IMR-90 (cell line): ENCODE measurements around the gene UNC13A. TPM values are rescaled to one million over a fixed set of nuclear protein-coding genes. Genes with fewer than 3 reads are reported as not detected.

Experiments
- ATAC-seq: fragments of 200-7000 bp; cut with Tn5 transposase; 2 replicates; pipeline ENCODE4 v1.9.1; 2020; ENCODE audit warnings: low read depth, mild to moderate bottlenecking, moderate library complexity
- BruUV-seq: library from RNA; stranded (reverse); fragments of 400-500 nt; replicated peaks from 2 replicates; lab custom pipeline; 2021; lab: Mats Ljungman, UMichigan
- CTCF ChIA-PET: fragments of 300-600 bp; formaldehyde crosslinking; extraction: SDS; loops from one replicate; lab custom pipeline; 2021; ENCODE audit warnings: antibody characterized with exemption; lab: Yijun Ruan, JAX
- POLR2A ChIA-PET: fragments of 300-600 bp; sonication (Branson Sonifier 250); formaldehyde crosslinking; loops from one replicate; lab custom pipeline; 2022; ENCODE audit warnings: antibody characterized with exemption; ENCODE audit not compliant: unreplicated experiment; lab: Charles Lee
- DNase-seq: peaks from one replicate; pipeline ENCODE4 v3.0.0; 2013
- H2AFZ ChIP-seq: replicated peaks from 2 replicates; pipeline ENCODE3; 2013; ENCODE audit warnings: low read length, mild to moderate bottlenecking; ENCODE audit not compliant: poor library complexity
- H2AK5ac ChIP-seq: 2 replicates; pipeline ENCODE4 v1.6.1; 2013; ENCODE audit warnings: low read depth, low read length, inconsistent platforms
- H2AK9ac ChIP-seq: replicated peaks from 2 replicates; pipeline ENCODE3; 2013; ENCODE audit warnings: mild to moderate bottlenecking, low read depth, low read length, moderate library complexity; ENCODE audit not compliant: poor library complexity
- H2BK120ac ChIP-seq: 2 replicates; pipeline ENCODE4 v1.6.1; 2013; ENCODE audit warnings: low read depth, low read length, inconsistent platforms
- H2BK15ac ChIP-seq: 3 replicates; pipeline ENCODE4 v1.6.1; 2013; ENCODE audit warnings: low read depth, low read length, inconsistent platforms
- H2BK20ac ChIP-seq: 2 replicates; pipeline ENCODE4 v1.6.1; 2013; ENCODE audit warnings: low read depth, mild to moderate bottlenecking, inconsistent platforms, low read length, moderate library complexity
- H2BK5ac ChIP-seq: 2 replicates; pipeline ENCODE4 v1.6.1; 2013; ENCODE audit warnings: mild to moderate bottlenecking, low read depth, low read length, inconsistent platforms; ENCODE audit not compliant: poor library complexity, severe bottlenecking
- H3K14ac ChIP-seq: replicated peaks from 2 replicates; pipeline ENCODE4 v1.6.1; 2013; ENCODE audit warnings: low read depth, low read length, inconsistent platforms
- H3K18ac ChIP-seq: 2 replicates; pipeline ENCODE4 v1.6.1; 2013; ENCODE audit warnings: low read depth, low read length, control low read depth
- H3K23ac ChIP-seq: 2 replicates; pipeline ENCODE4 v1.6.1; 2013; ENCODE audit warnings: low read depth, low read length, inconsistent platforms
- H3K27ac ChIP-seq: 2 replicates; pipeline ENCODE4 v1.5.1; 2013; ENCODE audit warnings: mild to moderate bottlenecking, control low read depth, low read length; ENCODE audit not compliant: insufficient read depth
- H3K27me3 ChIP-seq: 2 replicates; pipeline ENCODE4 v1.6.1; 2013; ENCODE audit warnings: low read length; ENCODE audit not compliant: control insufficient read depth, insufficient read depth
- H3K36me3 ChIP-seq: 2 replicates; pipeline ENCODE4 v1.6.1; 2013; ENCODE audit warnings: low read length, mixed read lengths; ENCODE audit not compliant: control insufficient read depth, insufficient read depth
- H3K4ac ChIP-seq: 2 replicates; pipeline ENCODE4 v1.6.1; 2013; ENCODE audit warnings: low read depth, low read length, inconsistent platforms
- H3K4me1 ChIP-seq: 2 replicates; pipeline ENCODE4 v1.6.1; 2013; ENCODE audit warnings: low read length, mixed read lengths; ENCODE audit not compliant: control insufficient read depth, insufficient read depth
- H3K4me2 ChIP-seq: 2 replicates; pipeline ENCODE4 v1.6.1; 2013; ENCODE audit warnings: low read depth, mild to moderate bottlenecking, control low read depth, low read length, moderate library complexity
- H3K4me3 ChIP-seq: 2 replicates; pipeline ENCODE4 v1.5.1; 2013; ENCODE audit warnings: low read depth, mild to moderate bottlenecking, control low read depth, low read length, moderate library complexity; ENCODE audit not compliant: insufficient read depth
- H3K56ac ChIP-seq: 2 replicates; pipeline ENCODE4 v1.6.1; 2013; ENCODE audit warnings: low read length, inconsistent platforms; ENCODE audit not compliant: insufficient read depth; ENCODE audit errors: extremely low read depth
- H3K79me1 ChIP-seq, 2 experiments: 2 replicates each; pipeline ENCODE4 v1.6.1; 2013; ENCODE audit warnings: low read length in 2 of 2, inconsistent platforms in 1 of 2, low read depth in 1 of 2
- H3K9ac ChIP-seq: 2 replicates; pipeline ENCODE4 v1.6.1; 2013; ENCODE audit warnings: low read depth, low read length, control low read depth
- H3K9me1 ChIP-seq: 2 replicates; pipeline ENCODE4 v1.6.1; 2013; ENCODE audit warnings: low read length, inconsistent platforms; ENCODE audit not compliant: insufficient read depth
- H3K9me3 ChIP-seq: 2 replicates; pipeline ENCODE4 v1.6.1; 2013; ENCODE audit warnings: low read length; ENCODE audit not compliant: control insufficient read depth, insufficient read depth
- H4K20me1 ChIP-seq: 2 replicates; pipeline ENCODE4 v1.6.1; 2013; ENCODE audit warnings: low read length, inconsistent platforms; ENCODE audit not compliant: insufficient read depth
- H4K5ac ChIP-seq: 2 replicates; pipeline ENCODE4 v1.6.1; 2013; ENCODE audit warnings: mild to moderate bottlenecking, low read depth, low read length, control low read depth
- H4K8ac ChIP-seq, 2 experiments: 2 replicates each; pipeline ENCODE4 v1.6.1; 2013; ENCODE audit warnings: low read depth in 2 of 2, low read length in 2 of 2, control low read depth in 1 of 2, inconsistent platforms in 1 of 2
- H4K91ac ChIP-seq: 2 replicates; pipeline ENCODE4 v1.6.1; 2013; ENCODE audit warnings: low read depth, low read length, inconsistent platforms; ENCODE audit not compliant: insufficient read depth
- BHLHE40 ChIP-seq: fragments of 150-350 bp; IDR thresholded peaks from 2 replicates; pipeline ENCODE4 v1.6.1; 2016; ENCODE audit warnings: mild to moderate bottlenecking, low read depth, low read length
- CEBPB ChIP-seq: IDR thresholded peaks from 2 replicates; pipeline ENCODE4 v1.6.1; 2012; ENCODE audit warnings: low read depth, low read length, improper control_type of control experiment
- CHD1 ChIP-seq: IDR thresholded peaks from 2 replicates; pipeline ENCODE4 v1.6.1; 2012; ENCODE audit warnings: low read depth, low read length, improper control_type of control experiment
- FOS ChIP-seq: fragments of 150-350 bp; IDR thresholded peaks from 2 replicates; pipeline ENCODE4 v1.6.1; 2016; ENCODE audit warnings: low read depth, low read length
- MAFK ChIP-seq: IDR thresholded peaks from 2 replicates; pipeline ENCODE4 v1.6.1; 2012; ENCODE audit warnings: low read depth, low read length, improper control_type of control experiment
- MAZ ChIP-seq: IDR thresholded peaks from 2 replicates; pipeline ENCODE4 v1.6.1; 2012; ENCODE audit warnings: low read depth, mild to moderate bottlenecking, low read length, improper control_type of control experiment, moderate library complexity, borderline replicate concordance
- MXI1 ChIP-seq: IDR thresholded peaks from 2 replicates; pipeline ENCODE4 v1.6.1; 2012; ENCODE audit warnings: low read depth, mild to moderate bottlenecking, low read length, moderate library complexity, borderline replicate concordance
- NFE2L2 ChIP-seq: fragments of 150-350 bp; IDR thresholded peaks from 2 replicates; pipeline ENCODE4 v1.6.1; 2016; ENCODE audit warnings: low read depth, mild to moderate bottlenecking, low read length
- POLR2A ChIP-seq: IDR thresholded peaks from 2 replicates; pipeline ENCODE4 v1.6.1; 2012; ENCODE audit warnings: mild to moderate bottlenecking, low read depth, low read length
- RAD21 ChIP-seq: IDR thresholded peaks from 2 replicates; pipeline ENCODE4 v1.6.1; 2012; ENCODE audit warnings: low read length, improper control_type of control experiment
- RCOR1 ChIP-seq: IDR thresholded peaks from 2 replicates; pipeline ENCODE4 v1.6.1; 2012; ENCODE audit warnings: mild to moderate bottlenecking, low read length, improper control_type of control experiment; ENCODE audit not compliant: insufficient replicate concordance
- RFX5 ChIP-seq: IDR thresholded peaks from 2 replicates; pipeline ENCODE4 v1.8.0; 2012; ENCODE audit warnings: low read depth, mild to moderate bottlenecking, low read length, moderate library complexity
- SMC3 ChIP-seq: fragments of 150-350 bp; IDR thresholded peaks from 2 replicates; pipeline ENCODE4 v1.6.1; 2016; ENCODE audit warnings: low read depth, mild to moderate bottlenecking, antibody characterized with exemption, low read length, moderate library complexity
- WGBS, 2 experiments: methylation state at CpG; one replicate each; pipeline versions ENCODE4 v1.1.5 to v1.1.7; 2013; ENCODE audit warnings: missing lambda C conversion rate in 2 of 2; ENCODE audit not compliant: insufficient read length in 1 of 2; ENCODE audit errors: extremely low coverage in 2 of 2; 5-methylcytosine and 5-hydroxymethylcytosine counted together
- dilution Hi-C: fragments of 300-500 bp; cut with HindIII; formaldehyde crosslinking; loops from one replicate; pipeline ENCODE4 v1.14.3; 2018; ENCODE audit warnings: low sequenced_read_pairs; ENCODE audit not compliant: unreplicated experiment
- in situ Hi-C: fragments of 300-500 bp; cut with MboI; formaldehyde crosslinking; loops from 3 replicates; pipeline ENCODE4 v1.14.3; 2019; ENCODE audit warnings: low sequenced_read_pairs, inconsistent platforms, mixed read lengths
- intact Hi-C: fragments of 100-400 bp; cut with micrococcal nuclease; formaldehyde crosslinking; loops from 2 replicates; pipeline ENCODE4 v1.10.0; 2022
- polyA plus RNA-seq, 3 experiments: library from polyadenylated mRNA; depleted of rRNA; stranded (reverse); fragments of >200 nt; gene quantifications; 2 replicates each; pipeline ENCODE4 v1.2.3, GENCODE V29; 2012; ENCODE audit warnings: low replicate concordance in 1 of 3
- total RNA-seq: library from RNA; depleted of rRNA; stranded (reverse); fragments of >200 nt; gene quantifications from 2 replicates; pipeline ENCODE4 v1.2.3, GENCODE V29; 2012
- TF ChIP-seq, protein P1 (sequence below): fragments of 150-350 bp; IDR thresholded peaks from 2 replicates; pipeline ENCODE4 v1.6.1; 2017; ENCODE audit warnings: mild to moderate bottlenecking, antibody characterized with exemption, low read length, low read depth
- TF ChIP-seq, protein P2 (sequence below): fragments of 150-350 bp; IDR thresholded peaks from 2 replicates; pipeline ENCODE4 v1.6.1; 2016; ENCODE audit warnings: low read depth, mild to moderate bottlenecking, low read length, moderate library complexity, borderline replicate concordance
- TF ChIP-seq, protein P3 (sequence below): conservative IDR thresholded peaks from 2 replicates; pipeline ENCODE4 v1.5.1; 2012; ENCODE audit warnings: mild to moderate bottlenecking, low read depth, low read length, improper control_type of control experiment

The UNC13A gene
- total and polyA plus RNA-seq, 2 of the 4 experiments (the other 2 are of a cell fraction): 0.18 to 0.22 TPM

DNA sequence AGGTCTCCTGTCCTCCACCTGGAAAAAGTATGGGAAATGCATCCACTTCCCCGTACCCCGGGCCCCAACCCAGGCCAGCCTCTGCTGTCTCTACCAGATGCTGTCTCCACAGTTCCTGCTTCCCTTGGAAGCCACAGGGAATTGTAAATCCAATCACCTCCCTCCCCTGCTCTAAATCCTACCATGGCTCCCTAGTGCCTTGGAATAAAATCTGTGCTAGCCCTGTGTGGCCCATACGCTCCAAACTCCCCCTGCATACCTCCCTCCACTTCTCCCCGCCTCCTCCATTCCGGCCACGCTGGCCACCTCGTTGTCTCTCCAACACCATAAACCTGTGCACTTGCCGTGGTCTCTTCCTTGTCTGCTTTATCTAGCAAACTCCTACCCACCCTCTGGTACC lies 31.2 kb downstream of the UNC13A start:
- dilution Hi-C loops: no loop called here
- DNase-seq (no peak), ATAC-seq (no peak)
- Histone ChIP-seq H3K27me3 (peaks cover 2% of the 10 kb centered on the region; the same call in 1 of the 2 replicates), H3K4me1 (no peaks in the 10 kb centered on the region), H3K56ac (no peak overlapping the region), H2BK120ac (no peak overlapping the region), H2AFZ (no peak overlapping the region), H3K23ac (no peak overlapping the region), H3K9me1 (no peaks in the 10 kb centered on the region), H4K5ac (no peak overlapping the region), H4K91ac (no peak overlapping the region), H3K14ac (no peak overlapping the region), H3K9ac (no peak overlapping the region), H3K36me3 (no peaks in the 10 kb centered on the region), H3K79me1 (no peaks in the 10 kb centered on the region), H3K4me3 (no peak overlapping the region), H2BK20ac (no peak overlapping the region), H2BK5ac (no peak overlapping the region), H2AK9ac (no peak overlapping the region), H4K8ac (no peak overlapping the region), H3K18ac (no peak overlapping the region), H3K27ac (no peak overlapping the region), H2AK5ac (no peak overlapping the region), H4K20me1 (no peaks in the 10 kb centered on the region), H3K4ac (no peak overlapping the region), H3K9me3 (peaks cover 2% of the 10 kb centered on the region; the same call in 1 of the 2 replicates), H3K4me2 (no peak overlapping the region), H2BK15ac (no peak overlapping the region)
- POLR2A ChIA-PET: no interaction called here
- intact Hi-C loops: no loop called here
- TF ChIP-seq POLR2A (no peak), BHLHE40 (no peak), SMC3 (no peak), FOS (no peak), MAZ (no peak), RFX5 (no peak), MXI1 (no peak), CEBPB (no peak), RAD21 (no peak), CHD1 (no peak), NFE2L2 (no peak), MAFK (no peak), RCOR1 (no peak)
- TF ChIP-seq, protein P1, sequence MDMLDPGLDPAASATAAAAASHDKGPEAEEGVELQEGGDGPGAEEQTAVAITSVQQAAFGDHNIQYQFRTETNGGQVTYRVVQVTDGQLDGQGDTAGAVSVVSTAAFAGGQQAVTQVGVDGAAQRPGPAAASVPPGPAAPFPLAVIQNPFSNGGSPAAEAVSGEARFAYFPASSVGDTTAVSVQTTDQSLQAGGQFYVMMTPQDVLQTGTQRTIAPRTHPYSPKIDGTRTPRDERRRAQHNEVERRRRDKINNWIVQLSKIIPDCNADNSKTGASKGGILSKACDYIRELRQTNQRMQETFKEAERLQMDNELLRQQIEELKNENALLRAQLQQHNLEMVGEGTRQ: no peak
- TF ChIP-seq, protein P2, sequence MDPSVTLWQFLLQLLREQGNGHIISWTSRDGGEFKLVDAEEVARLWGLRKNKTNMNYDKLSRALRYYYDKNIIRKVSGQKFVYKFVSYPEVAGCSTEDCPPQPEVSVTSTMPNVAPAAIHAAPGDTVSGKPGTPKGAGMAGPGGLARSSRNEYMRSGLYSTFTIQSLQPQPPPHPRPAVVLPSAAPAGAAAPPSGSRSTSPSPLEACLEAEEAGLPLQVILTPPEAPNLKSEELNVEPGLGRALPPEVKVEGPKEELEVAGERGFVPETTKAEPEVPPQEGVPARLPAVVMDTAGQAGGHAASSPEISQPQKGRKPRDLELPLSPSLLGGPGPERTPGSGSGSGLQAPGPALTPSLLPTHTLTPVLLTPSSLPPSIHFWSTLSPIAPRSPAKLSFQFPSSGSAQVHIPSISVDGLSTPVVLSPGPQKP: no peak
- TF ChIP-seq, protein P3, sequence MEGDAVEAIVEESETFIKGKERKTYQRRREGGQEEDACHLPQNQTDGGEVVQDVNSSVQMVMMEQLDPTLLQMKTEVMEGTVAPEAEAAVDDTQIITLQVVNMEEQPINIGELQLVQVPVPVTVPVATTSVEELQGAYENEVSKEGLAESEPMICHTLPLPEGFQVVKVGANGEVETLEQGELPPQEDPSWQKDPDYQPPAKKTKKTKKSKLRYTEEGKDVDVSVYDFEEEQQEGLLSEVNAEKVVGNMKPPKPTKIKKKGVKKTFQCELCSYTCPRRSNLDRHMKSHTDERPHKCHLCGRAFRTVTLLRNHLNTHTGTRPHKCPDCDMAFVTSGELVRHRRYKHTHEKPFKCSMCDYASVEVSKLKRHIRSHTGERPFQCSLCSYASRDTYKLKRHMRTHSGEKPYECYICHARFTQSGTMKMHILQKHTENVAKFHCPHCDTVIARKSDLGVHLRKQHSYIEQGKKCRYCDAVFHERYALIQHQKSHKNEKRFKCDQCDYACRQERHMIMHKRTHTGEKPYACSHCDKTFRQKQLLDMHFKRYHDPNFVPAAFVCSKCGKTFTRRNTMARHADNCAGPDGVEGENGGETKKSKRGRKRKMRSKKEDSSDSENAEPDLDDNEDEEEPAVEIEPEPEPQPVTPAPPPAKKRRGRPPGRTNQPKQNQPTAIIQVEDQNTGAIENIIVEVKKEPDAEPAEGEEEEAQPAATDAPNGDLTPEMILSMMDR: no peak
- CTCF ChIA-PET: no interaction called here
- in situ Hi-C loops: no loop called here
- 81% methylated on average over 5 of the region's 8 CpGs; no CpG with 5 or more reads in 1 of the 2 experiments for WGBS, 2 experiments
- no TSS peak for BruUV-seq
